ENCODE data around the gene IQGAP2. TPM values are rescaled to one million over a fixed set of nuclear protein-coding genes. Genes with fewer than 3 reads are reported as not detected.

IQGAP2 gene
- total RNA-seq, 6 experiments from 2014 or later: 96.4 to 152 (median 123) TPM

GRCh38 chr5:76594107-76594506 lies 191.0 kb downstream of the IQGAP2 start:
- WGBS (ENCODE audit: insufficient coverage, low coverage, low lambda C conversion rate, missing lambda C conversion rate): 69% methylated on average over 4 of the region's 4 CpGs
- DNase-seq: no peak
- intact Hi-C loops (cut with DNase I): no loop called here
- no peak for TF ChIP-seq POLR2A (IDR thresholded peaks at IDR 0.05)
- no peak for TF ChIP-seq CTCF (IDR thresholded peaks at IDR 0.05)
- no peaks in the 10 kb centered on the region for H3K4me1 ChIP-seq
- H3K9me3 ChIP-seq: no peaks in the 10 kb centered on the region
- ATAC-seq: no peak
- H3K4me3 ChIP-seq: no peak overlapping the region
- H3K36me3 ChIP-seq: peaks cover 0 to 45% (median 19%) of the 10 kb centered on the region in 4 donors
- no peaks in the 10 kb centered on the region for H3K27me3 ChIP-seq
- H3K27ac ChIP-seq: no peak overlapping the region

DNA sequence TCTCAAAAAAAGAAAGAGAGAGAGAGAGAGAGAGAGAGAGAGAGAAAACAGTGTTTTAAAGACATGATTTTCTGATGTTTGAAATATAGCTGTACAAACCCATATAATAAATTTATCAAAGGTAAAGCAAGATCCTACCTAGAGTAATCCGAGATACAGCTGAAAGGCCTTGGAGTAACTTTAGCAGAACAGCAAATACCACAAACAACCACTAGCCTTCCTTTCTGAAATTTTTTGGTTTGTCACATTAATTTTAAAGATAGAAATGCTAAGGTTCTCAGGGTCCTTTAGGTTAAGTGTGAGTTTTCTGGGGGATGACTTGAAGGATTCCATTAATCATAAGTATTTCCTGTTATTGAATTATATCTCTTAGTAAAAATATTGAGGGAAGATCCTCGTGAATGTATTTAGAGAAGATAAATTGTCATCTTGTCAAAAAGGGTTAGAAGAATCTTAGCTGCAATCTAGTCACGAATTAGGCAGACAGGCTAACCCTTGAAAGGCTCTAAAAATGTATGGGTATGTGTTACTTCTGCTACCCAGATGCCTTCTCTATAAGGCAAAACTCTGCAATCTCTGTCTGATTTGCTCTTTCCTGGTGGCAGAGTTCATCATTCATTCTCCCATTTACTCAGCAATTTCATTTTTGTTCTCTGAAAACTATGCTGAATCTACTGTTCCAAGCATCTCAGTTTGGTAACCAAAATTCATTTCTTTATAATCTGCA lies 192.8 kb downstream of the IQGAP2 start:
- no peak for ATAC-seq
- Histone ChIP-seq H3K9me3 (no peaks in the 10 kb centered on the region), H3K27ac (no peak overlapping the region), H3K27me3 (no peaks in the 10 kb centered on the region), H3K36me3 (peaks cover 0 to 39% (median 16%) of the 10 kb centered on the region in 4 donors), H3K4me1 (no peaks in the 10 kb centered on the region), H3K4me3 (no peak overlapping the region)
- no peak for DNase-seq
- 61% methylated on average over 3 of the region's 3 CpGs for WGBS (ENCODE audit: insufficient coverage, low coverage, low lambda C conversion rate, missing lambda C conversion rate)
- intact Hi-C loops (cut with DNase I): no loop called here
- TF ChIP-seq CTCF (IDR thresholded peaks at IDR 0.05): no peak
- TF ChIP-seq POLR2A (IDR thresholded peaks at IDR 0.05): no peak

GRCh38 chr5:76598531-76598930 lies 195.4 kb downstream of the IQGAP2 start:
- ATAC-seq: no peak
- WGBS (ENCODE audit: insufficient coverage, low coverage, low lambda C conversion rate, missing lambda C conversion rate): 92% methylated on average over 2 of the region's 2 CpGs
- Histone ChIP-seq H3K4me1 (no peaks in the 10 kb centered on the region), H3K27me3 (no peaks in the 10 kb centered on the region), H3K9me3 (no peaks in the 10 kb centered on the region), H3K36me3 (peaks cover 0 to 32% (median 12%) of the 10 kb centered on the region in 4 donors), H3K4me3 (no peak overlapping the region), H3K27ac (no peak overlapping the region)
- intact Hi-C loops (cut with DNase I): no loop called here
- no peak for DNase-seq
- TF ChIP-seq POLR2A (IDR thresholded peaks at IDR 0.05): no peak
- no peak for TF ChIP-seq CTCF (IDR thresholded peaks at IDR 0.05)

- ATAC-seq (no peak), DNase-seq (no peak)
- Histone ChIP-seq H3K4me1 (no peaks in the 10 kb centered on the region), H3K4me3 (no peak overlapping the region), H3K27ac (no peak overlapping the region), H3K27me3 (no peaks in the 10 kb centered on the region), H3K36me3 (peaks cover 0 to 36% (median 12%) of the 10 kb centered on the region in 4 donors), H3K9me3 (no peaks in the 10 kb centered on the region)
- intact Hi-C loops (cut with DNase I): no loop called here
- 73% methylated on average over 4 of the region's 4 CpGs for WGBS (ENCODE audit: insufficient coverage, low coverage, low lambda C conversion rate, missing lambda C conversion rate)
- no peak for TF ChIP-seq CTCF (IDR thresholded peaks at IDR 0.05)
- no peak for TF ChIP-seq POLR2A (IDR thresholded peaks at IDR 0.05)
Observed at GRCh38 chr5:76600716-76601115, 197.6 kb downstream of the IQGAP2 start.

All from right lobe of liver (tissue), 6 donors.